Hematopoietic multipotent progenitor cell (in vitro differentiated cells): ENCODE data around the gene IL5RA. TPM values are rescaled to one million over a fixed set of nuclear protein-coding genes. Genes with fewer than 3 reads are reported as not detected.

Experiments used
- DNase-seq, 3 donors: peaks; one replicate each; pipeline ENCODE4 v3.0.0-alpha.2; 2011 to 2015; ENCODE audit warnings: low read depth in 2 of 3, low spot score in 2 of 3
- total RNA-seq: library from RNA; depleted of rRNA; stranded (reverse); fragments of >200 nt; gene quantifications from one replicate; pipeline ENCODE4 v1.2.3, GENCODE V29; 2012

IL5RA gene
- total RNA-seq, 1 donor = 2.2 TPM

GRCh38 chr3:3109407-3110298 lies 521 bp downstream of the IL5RA start:
- DNase-seq = peak in 1 of 3 donors; percentile 9

GRCh38 chr3:3107858-3108257 lies 2.3 kb downstream of the IL5RA start:
- no peak for DNase-seq

GRCh38 chr3:3107181-3107580 lies 3.0 kb downstream of the IL5RA start:
- no peak for DNase-seq

GRCh38 chr3:3105815-3106214 lies 4.4 kb downstream of the IL5RA start:
- DNase-seq = no peak

GRCh38 chr3:3105246-3105645 lies 4.9 kb downstream of the IL5RA start:
- no peak for DNase-seq

GRCh38 chr3:3102751-3103150 lies 7.4 kb downstream of the IL5RA start:
- no peak for DNase-seq

GRCh38 chr3:3101660-3102458 lies 8.3 kb downstream of the IL5RA start:
- DNase-seq = no peak

- no peak for DNase-seq
Measured at GRCh38 chr3:3097958-3098357, 12.2 kb downstream of the IL5RA start.

- no peak for DNase-seq
Measured at GRCh38 chr3:3089017-3089416, 21.2 kb downstream of the IL5RA start.

- no peak for DNase-seq
Measured at GRCh38 chr3:3087716-3088465, 22.3 kb downstream of the IL5RA start.

- DNase-seq = no peak
Measured at GRCh38 chr3:3087279-3087678, 22.9 kb downstream of the IL5RA start.

- DNase-seq = peak in 1 of 3 donors; percentile 4
Measured at GRCh38 chr3:3086239-3086638, 23.9 kb downstream of the IL5RA start.

- no peak for DNase-seq
Measured at GRCh38 chr3:3085782-3086181, 24.4 kb downstream of the IL5RA start.

- no peak for DNase-seq
Measured at GRCh38 chr3:3084890-3085289, 25.3 kb downstream of the IL5RA start.

- DNase-seq = no peak
Measured at GRCh38 chr3:3082234-3082924, 27.8 kb downstream of the IL5RA start.

- DNase-seq = no peak
Measured at GRCh38 chr3:3081381-3082233, 28.6 kb downstream of the IL5RA start.

GRCh38 chr3:3080309-3080708 lies 29.9 kb downstream of the IL5RA start:
- DNase-seq = no peak

- no peak for DNase-seq
Measured at GRCh38 chr3:3074551-3075257, 35.5 kb downstream of the IL5RA start.

GRCh38 chr3:3071136-3071535 lies 39.0 kb downstream of the IL5RA start:
- DNase-seq = no peak
